GM23338 (cell line): ENCODE data around the gene TSSC4. TPM values are rescaled to one million over a fixed set of nuclear protein-coding genes. Genes with fewer than 3 reads are reported as not detected.

ENCODE experiments used
- ATAC-seq: fragments of 200-7000 bp; cut with Tn5 transposase; 3 replicates; pipeline ENCODE4 v1.9.1; 2020
- DNase-seq: peaks from one replicate; pipeline ENCODE4 v3.0.0-alpha.2; 2015; ENCODE audit warnings: low spot score
- H2AFZ ChIP-seq: fragments of 200-600 bp; sonication (generic); 2 replicates; pipeline ENCODE4 v1.8.0; 2016; ENCODE audit warnings: antibody characterized with exemption, mild to moderate bottlenecking, moderate library complexity
- H3F3A ChIP-seq: fragments of 200-600 bp; sonication (generic); replicated peaks from 2 replicates; pipeline ENCODE4 v1.8.0; 2017; ENCODE audit warnings: antibody characterized with exemption, mixed run types, low read depth
- H3K27ac ChIP-seq: fragments of 200-600 bp; sonication (generic); 2 replicates; pipeline ENCODE4 v1.6.1; 2016; ENCODE audit warnings: low read depth
- H3K27me3 ChIP-seq: fragments of 200-600 bp; sonication (generic); 2 replicates; pipeline ENCODE4 v1.8.0; 2016; ENCODE audit warnings: mild to moderate bottlenecking, mixed run types, moderate library complexity; ENCODE audit not compliant: insufficient read depth
- H3K36me3 ChIP-seq: fragments of 200-600 bp; sonication (generic); 2 replicates; pipeline ENCODE4 v1.8.0; 2016; ENCODE audit warnings: mild to moderate bottlenecking; ENCODE audit not compliant: insufficient read depth
- H3K4me1 ChIP-seq: fragments of 200-600 bp; sonication (generic); 2 replicates; pipeline ENCODE4 v1.8.0; 2016; ENCODE audit warnings: mild to moderate bottlenecking, moderate library complexity; ENCODE audit not compliant: insufficient read depth
- H3K4me2 ChIP-seq: fragments of 200-600 bp; sonication (generic); 2 replicates; pipeline ENCODE4 v1.7.1; 2017; ENCODE audit warnings: mixed run types
- H3K4me3 ChIP-seq: fragments of 200-600 bp; sonication (generic); 2 replicates; pipeline ENCODE4 v1.6.1; 2016; ENCODE audit warnings: mixed run types
- H3K79me2 ChIP-seq: fragments of 200-600 bp; sonication (generic); replicated peaks from 2 replicates; pipeline ENCODE4 v1.8.0; 2017; ENCODE audit warnings: mild to moderate bottlenecking; ENCODE audit not compliant: insufficient read depth
- H3K9me2 ChIP-seq: fragments of 200-600 bp; sonication (generic); 2 replicates; pipeline ENCODE4 v1.8.0; 2017; ENCODE audit not compliant: insufficient read depth
- H4K20me1 ChIP-seq: fragments of 200-600 bp; sonication (generic); replicated peaks from 2 replicates; pipeline ENCODE4 v1.8.0; 2017; ENCODE audit warnings: mild to moderate bottlenecking; ENCODE audit not compliant: insufficient read depth
- H3K27ac Mint-ChIP-seq: 2 replicates; pipeline ENCODE4 v1.8.0; 2020; ENCODE audit warnings: inconsistent platforms, mild to moderate bottlenecking, moderate library complexity, mixed read lengths
- H3K27me3 Mint-ChIP-seq: 3 replicates; pipeline ENCODE4 v1.8.0; 2022; ENCODE audit warnings: low read depth, mild to moderate bottlenecking, moderate library complexity, mixed read lengths, inconsistent platforms; ENCODE audit not compliant: insufficient read depth, poor library complexity
- H3K36me3 Mint-ChIP-seq: 3 replicates; pipeline ENCODE4 v1.8.0; 2021; ENCODE audit warnings: low read depth, mild to moderate bottlenecking, inconsistent platforms, moderate library complexity, mixed read lengths
- H3K4me1 Mint-ChIP-seq: 3 replicates; pipeline ENCODE4 v1.8.0; 2020; ENCODE audit warnings: mild to moderate bottlenecking, inconsistent platforms, mixed read lengths
- H3K4me3 Mint-ChIP-seq: 3 replicates; pipeline ENCODE4 v1.8.0; 2021; ENCODE audit warnings: moderate library complexity, mild to moderate bottlenecking, inconsistent platforms, mixed read lengths
- H3K9me3 Mint-ChIP-seq: 3 replicates; pipeline ENCODE4 v1.8.0; 2020; ENCODE audit warnings: moderate library complexity, mild to moderate bottlenecking, inconsistent platforms, mixed read lengths
- CREB1 ChIP-seq: fragments of 250-450 bp; sonication (Bioruptor Pico); IDR thresholded peaks from 2 replicates; pipeline ENCODE4 v1.5.0; 2020; ENCODE audit warnings: low read depth, mild to moderate bottlenecking, moderate library complexity
- CTCF ChIP-seq, 2 experiments: fragments of 200-600 bp in 1 of 2; sonication (generic) in 1 of 2; conservative IDR thresholded peaks; 2 replicates each; pipeline versions ENCODE4 v1.5.1 to v1.6.1; 2016 to 2017; ENCODE audit warnings: antibody characterized with exemption in 2 of 2, low read depth in 2 of 2, mild to moderate bottlenecking in 2 of 2, moderate library complexity in 1 of 2
- EZH2 ChIP-seq: fragments of 200-600 bp; sonication (generic); IDR thresholded peaks from one replicate; pipeline ENCODE4 v1.8.0; 2017; ENCODE audit warnings: antibody characterized with exemption, mild to moderate bottlenecking, low read depth; ENCODE audit not compliant: unreplicated experiment
- JUNB ChIP-seq: IDR thresholded peaks from one replicate; pipeline ENCODE4 v1.6.1; 2016; ENCODE audit warnings: antibody characterized with exemption; ENCODE audit not compliant: unreplicated experiment
- POLR2AphosphoS5 ChIP-seq: IDR thresholded peaks from 2 replicates; pipeline ENCODE4 v1.6.1; 2016; ENCODE audit warnings: antibody characterized with exemption, low read depth
- REST ChIP-seq: IDR thresholded peaks from one replicate; pipeline ENCODE4 v1.6.1; 2018; ENCODE audit warnings: antibody characterized with exemption; ENCODE audit not compliant: unreplicated experiment
- ZNF114 ChIP-seq: fragments of 250-450 bp; sonication (Bioruptor Pico); IDR thresholded peaks from 2 replicates; pipeline ENCODE4 v1.5.0; 2020; ENCODE audit warnings: mild to moderate bottlenecking, moderate library complexity
- ZNF331 ChIP-seq: fragments of 250-450 bp; sonication (Bioruptor Pico); IDR thresholded peaks from 2 replicates; pipeline ENCODE4 v1.5.0; 2020; ENCODE audit warnings: low read depth, mild to moderate bottlenecking, moderate library complexity
- ZNF462 ChIP-seq: fragments of 250-450 bp; sonication (Bioruptor Pico); IDR thresholded peaks from 2 replicates; pipeline ENCODE4 v1.5.0; 2020; ENCODE audit warnings: mild to moderate bottlenecking, moderate library complexity
- polyA plus RNA-seq: library from polyadenylated mRNA; unstranded; fragments of >200 nt; fragmentation: Nextera tagmentation; extraction: Ambion mirVana; gene quantifications from 2 replicates; pipeline ENCODE4 v1.2.1, GENCODE V29; 2016
- total RNA-seq: library from RNA; depleted of rRNA; stranded (reverse); fragments of >200 nt; shearing (Covaris generic); gene quantifications from 2 replicates; pipeline ENCODE4 v1.2.3, GENCODE V29; 2014

TSSC4 gene
- total and polyA plus RNA-seq, 2 experiments from 2014 or later, result 27.5 to 44.3 TPM

GRCh38 chr11:2406878-2407410, 6.4 kb downstream of the TSSC4 start:
- Histone ChIP-seq H4K20me1 (no peaks in the 10 kb centered on the region), H3K9me2 (no peaks in the 10 kb centered on the region), H3K27ac (no peak overlapping the region), H3F3A (no peaks in the 10 kb centered on the region), H3K4me1 (no peaks in the 10 kb centered on the region), H3K4me3 (no peak overlapping the region), H3K79me2 (peaks cover under 1% of the 10 kb centered on the region; the same call in 1 of the 2 replicates), H3K4me2 (no peak overlapping the region), H2AFZ (no peak overlapping the region), H3K36me3 (no peaks in the 10 kb centered on the region), H3K27me3 (no peaks in the 10 kb centered on the region)
- no peak for DNase-seq
- Mint-ChIP-seq H3K4me3 (no peak overlapping the region), H3K36me3 (peaks cover 9% of the 10 kb centered on the region; the same call in 2 of the 3 replicates), H3K9me3 (no peaks in the 10 kb centered on the region), H3K27me3 (peaks cover 10% of the 10 kb centered on the region), H3K27ac (no peak overlapping the region), H3K4me1 (no peaks in the 10 kb centered on the region)
- no peak for TF ChIP-seq ZNF462
- no peak for TF ChIP-seq JUNB
- no peak for TF ChIP-seq EZH2
- TF ChIP-seq ZNF331 (CRISPR knock-in tag), result no peak
- TF ChIP-seq CREB1, result no peak
- TF ChIP-seq ZNF114 (CRISPR knock-in tag), result no peak
- TF ChIP-seq CTCF (conservative IDR thresholded peaks at IDR 0.05; ENCODE audit: low read depth in 2 of 2), result no peak
- TF ChIP-seq POLR2AphosphoS5, result no peak
- TF ChIP-seq REST, result no peak
- no peak for ATAC-seq
